GM10266 (cell line): ENCODE measurements around the gene CLEC2B.

Source experiments
- DNase-seq: peaks from one replicate; pipeline ENCODE4 v3.0.0; 2012; ENCODE audit errors: extremely low spot score
- TF ChIP-seq, protein P1 (sequence below): IDR thresholded peaks from 2 replicates; pipeline ENCODE4 v1.5.1; 2012; ENCODE audit warnings: mild to moderate bottlenecking, low read depth; ENCODE audit not compliant: control insufficient read depth, insufficient read depth; ENCODE audit errors: missing control alignments

CLEC2B gene

GRCh38 chr12:9906873-9907272 is 37.7 kb upstream of the CLEC2B start:
- TF ChIP-seq, protein P1, sequence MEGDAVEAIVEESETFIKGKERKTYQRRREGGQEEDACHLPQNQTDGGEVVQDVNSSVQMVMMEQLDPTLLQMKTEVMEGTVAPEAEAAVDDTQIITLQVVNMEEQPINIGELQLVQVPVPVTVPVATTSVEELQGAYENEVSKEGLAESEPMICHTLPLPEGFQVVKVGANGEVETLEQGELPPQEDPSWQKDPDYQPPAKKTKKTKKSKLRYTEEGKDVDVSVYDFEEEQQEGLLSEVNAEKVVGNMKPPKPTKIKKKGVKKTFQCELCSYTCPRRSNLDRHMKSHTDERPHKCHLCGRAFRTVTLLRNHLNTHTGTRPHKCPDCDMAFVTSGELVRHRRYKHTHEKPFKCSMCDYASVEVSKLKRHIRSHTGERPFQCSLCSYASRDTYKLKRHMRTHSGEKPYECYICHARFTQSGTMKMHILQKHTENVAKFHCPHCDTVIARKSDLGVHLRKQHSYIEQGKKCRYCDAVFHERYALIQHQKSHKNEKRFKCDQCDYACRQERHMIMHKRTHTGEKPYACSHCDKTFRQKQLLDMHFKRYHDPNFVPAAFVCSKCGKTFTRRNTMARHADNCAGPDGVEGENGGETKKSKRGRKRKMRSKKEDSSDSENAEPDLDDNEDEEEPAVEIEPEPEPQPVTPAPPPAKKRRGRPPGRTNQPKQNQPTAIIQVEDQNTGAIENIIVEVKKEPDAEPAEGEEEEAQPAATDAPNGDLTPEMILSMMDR: no peak
- no peak for DNase-seq

GRCh38 chr12:9902539-9903228 is 33.5 kb upstream of the CLEC2B start:
- TF ChIP-seq, protein P1: no peak
- DNase-seq: no peak

DNA sequence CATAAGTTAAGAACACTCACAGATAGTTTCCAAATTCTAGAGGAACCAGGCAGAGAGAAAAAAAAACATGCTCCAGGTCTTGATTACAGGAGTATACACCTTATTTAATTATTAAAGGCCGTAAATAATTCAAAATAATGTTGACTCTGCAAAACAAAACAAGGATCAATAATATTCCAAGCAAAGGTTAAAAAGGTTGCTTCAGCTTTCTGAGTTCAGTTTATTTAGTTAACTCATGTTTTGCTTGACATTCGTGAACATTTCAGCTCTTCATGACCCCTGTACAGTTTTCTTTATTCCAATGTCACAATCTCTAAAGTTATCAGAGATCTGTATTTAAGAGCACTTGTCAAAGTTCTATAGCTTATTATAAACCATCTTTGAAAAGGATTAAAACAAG is 31.8 kb upstream of the CLEC2B start:
- TF ChIP-seq, protein P1: no peak
- DNase-seq: no peak

- TF ChIP-seq, protein P1: no peak
- no peak for DNase-seq
Observed at GRCh38 chr12:9899209-9899608, 30.1 kb upstream of the CLEC2B start.

GRCh38 chr12:9897535-9897934 is 28.4 kb upstream of the CLEC2B start:
- DNase-seq: no peak
- TF ChIP-seq, protein P1: no peak

DNA sequence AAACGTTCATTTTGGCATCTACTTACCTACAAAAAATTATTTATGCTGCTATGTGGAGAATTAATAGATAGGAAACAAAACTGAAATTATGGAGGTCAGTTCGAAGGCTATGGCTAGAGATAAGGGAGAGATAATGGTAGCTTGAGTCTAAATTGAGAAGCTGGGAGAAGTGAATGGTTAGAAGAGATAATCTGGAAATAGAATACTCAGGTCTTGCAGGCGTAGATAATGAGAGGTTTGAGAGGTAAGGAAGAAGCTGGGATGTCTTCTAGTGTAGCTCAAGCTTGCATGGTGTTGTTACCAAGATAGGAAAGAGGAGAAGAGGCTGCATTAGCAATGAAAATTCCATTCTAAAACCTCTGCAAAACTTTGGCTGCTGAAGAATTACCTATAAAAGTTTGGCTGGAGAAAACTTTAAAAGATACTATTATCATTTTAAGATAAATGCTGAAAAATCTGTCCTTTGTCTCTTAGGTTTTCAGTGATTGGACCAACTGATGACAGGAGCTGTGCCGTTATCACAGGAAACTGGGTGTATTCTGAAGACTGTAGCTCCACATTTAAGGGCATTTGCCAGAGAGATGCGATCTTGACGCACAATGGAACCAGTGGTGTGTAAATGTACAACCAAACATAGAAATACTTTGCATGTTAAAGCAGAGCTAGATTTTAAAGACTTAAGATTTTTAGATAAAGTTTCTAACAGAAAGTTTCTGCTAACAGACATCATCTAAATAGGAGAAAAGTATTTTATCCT is 26.2 kb upstream of the CLEC2B start:
- no peak for DNase-seq
- TF ChIP-seq, protein P1: no peak

DNA sequence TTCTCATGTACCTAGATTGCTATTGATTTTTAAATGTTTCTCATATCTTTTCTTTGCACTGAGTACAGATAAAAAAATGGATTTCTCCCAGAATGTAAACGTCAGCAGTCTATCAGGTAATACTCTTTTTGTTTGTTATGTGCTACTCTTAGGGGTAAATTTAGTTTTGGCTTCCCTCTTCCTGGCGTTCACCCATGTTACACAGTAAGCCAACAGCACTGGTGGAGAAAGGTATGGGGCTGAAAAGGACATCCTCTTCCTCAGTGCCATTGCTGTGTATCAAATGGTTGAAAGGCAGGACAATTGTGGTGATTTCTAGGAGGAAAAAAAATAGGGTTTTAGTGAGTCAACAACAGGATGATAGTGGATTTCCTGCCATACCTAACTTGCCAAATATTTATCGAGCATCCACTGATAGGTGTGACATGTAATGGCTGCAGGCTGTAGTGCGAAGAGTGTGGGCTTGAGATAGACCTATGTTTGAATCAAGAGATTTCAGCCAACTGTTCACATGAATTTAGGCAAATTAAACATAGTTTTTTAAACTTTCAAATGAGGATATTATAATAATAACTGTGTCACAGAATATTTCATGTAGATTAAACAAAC is 19.6 kb upstream of the CLEC2B start:
- DNase-seq: no peak
- TF ChIP-seq, protein P1: no peak
